Loucy (cell line): Measurements from ENCODE around the gene DTNB.

Source experiments
- EZH2phosphoT487 ChIP-seq: fragments of 200-600 bp; IDR thresholded peaks from 2 replicates; pipeline ENCODE4 v1.6.1; 2018; ENCODE audit warnings: antibody characterized with exemption, mild to moderate bottlenecking, moderate library complexity, borderline replicate concordance
- TF ChIP-seq, protein P1 (sequence below): fragments of 200-600 bp; sonication (generic); conservative IDR thresholded peaks from 2 replicates; pipeline ENCODE4 v1.5.1; 2014; ENCODE audit warnings: mild to moderate bottlenecking, antibody characterized with exemption, low read length

DNA sequence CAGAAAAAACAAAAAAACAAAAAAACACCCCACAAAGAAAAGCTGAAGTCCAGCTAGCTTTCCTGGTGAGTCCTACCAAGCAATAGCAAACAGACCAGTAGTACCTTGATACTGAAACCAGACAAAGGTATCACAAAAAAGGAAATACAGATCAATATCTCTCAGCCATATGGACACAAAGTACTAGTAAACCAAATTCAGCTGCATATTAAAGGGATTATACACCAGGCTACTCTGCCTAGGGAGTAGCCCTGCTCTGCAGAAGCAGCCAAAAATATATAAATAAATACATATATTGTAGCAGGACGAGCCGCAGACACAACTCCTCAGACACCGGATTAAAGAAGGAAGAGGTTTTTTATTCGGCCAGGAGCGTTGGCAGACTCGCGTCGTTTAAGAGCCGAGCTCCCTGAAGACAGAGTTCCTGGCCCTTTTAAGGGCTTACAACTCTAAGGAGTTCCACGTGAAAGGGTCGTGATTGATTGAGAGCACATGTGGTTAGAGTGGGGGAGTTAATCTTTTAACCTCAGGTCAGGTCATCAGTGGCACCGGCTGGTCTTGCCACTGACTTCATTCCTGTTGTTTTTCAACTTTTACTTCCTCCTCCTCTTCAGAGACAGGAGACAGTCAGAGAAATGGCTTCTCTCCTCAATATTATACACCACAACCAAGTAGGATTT, 38.4 kb upstream of the DTNB start:
- TF ChIP-seq, protein P1, sequence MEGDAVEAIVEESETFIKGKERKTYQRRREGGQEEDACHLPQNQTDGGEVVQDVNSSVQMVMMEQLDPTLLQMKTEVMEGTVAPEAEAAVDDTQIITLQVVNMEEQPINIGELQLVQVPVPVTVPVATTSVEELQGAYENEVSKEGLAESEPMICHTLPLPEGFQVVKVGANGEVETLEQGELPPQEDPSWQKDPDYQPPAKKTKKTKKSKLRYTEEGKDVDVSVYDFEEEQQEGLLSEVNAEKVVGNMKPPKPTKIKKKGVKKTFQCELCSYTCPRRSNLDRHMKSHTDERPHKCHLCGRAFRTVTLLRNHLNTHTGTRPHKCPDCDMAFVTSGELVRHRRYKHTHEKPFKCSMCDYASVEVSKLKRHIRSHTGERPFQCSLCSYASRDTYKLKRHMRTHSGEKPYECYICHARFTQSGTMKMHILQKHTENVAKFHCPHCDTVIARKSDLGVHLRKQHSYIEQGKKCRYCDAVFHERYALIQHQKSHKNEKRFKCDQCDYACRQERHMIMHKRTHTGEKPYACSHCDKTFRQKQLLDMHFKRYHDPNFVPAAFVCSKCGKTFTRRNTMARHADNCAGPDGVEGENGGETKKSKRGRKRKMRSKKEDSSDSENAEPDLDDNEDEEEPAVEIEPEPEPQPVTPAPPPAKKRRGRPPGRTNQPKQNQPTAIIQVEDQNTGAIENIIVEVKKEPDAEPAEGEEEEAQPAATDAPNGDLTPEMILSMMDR = no peak
- no peak for TF ChIP-seq EZH2phosphoT487
